BJ (cell line): ENCODE results near the gene THEMIS2. TPM values are rescaled to one million over a fixed set of nuclear protein-coding genes. Genes with fewer than 3 reads are reported as not detected.

Experiments
- CTCF ChIA-PET: fragments of 350-600 bp; formaldehyde crosslinking; extraction: SDS; loops from one replicate; lab custom pipeline; 2021; ENCODE audit warnings: antibody characterized with exemption, inconsistent platforms; lab: Yijun Ruan, JAX
- POLR2A ChIA-PET: fragments of 300-600 bp; sonication (Branson Sonifier 250); formaldehyde crosslinking; extraction: SDS; loops from one replicate; lab custom pipeline; 2021; ENCODE audit warnings: antibody characterized with exemption; lab: Charles Lee
- DNase-seq: peaks from one replicate; pipeline ENCODE4 v3.0.0-alpha.2; 2011; ENCODE audit warnings: low read depth
- H3K27me3 ChIP-seq: 2 replicates; pipeline ENCODE4 v1.6.0; 2011; ENCODE audit warnings: low read length; ENCODE audit not compliant: control insufficient read depth, insufficient read depth
- H3K36me3 ChIP-seq: 2 replicates; pipeline ENCODE4 v1.5.1; 2011; ENCODE audit warnings: low read length; ENCODE audit not compliant: control insufficient read depth, insufficient read depth
- H3K4me3 ChIP-seq: 2 replicates; pipeline ENCODE4 v1.5.1; 2011; ENCODE audit warnings: low read depth, mild to moderate bottlenecking, control low read depth, low read length
- polyA plus RNA-seq: library from polyadenylated mRNA; depleted of rRNA; stranded (reverse); fragments of >200 nt; gene quantifications from 2 replicates; pipeline ENCODE4 v1.2.3, GENCODE V29; 2011
- TF ChIP-seq, protein P1 (sequence below): IDR thresholded peaks from 2 replicates; pipeline ENCODE4 v1.5.1; 2011; ENCODE audit warnings: low read depth, mild to moderate bottlenecking, control low read depth, inconsistent platforms, low read length, moderate library complexity; ENCODE audit not compliant: insufficient read depth

THEMIS2 gene
- polyA plus RNA-seq, 1 experiment: 2.0 TPM

DNA sequence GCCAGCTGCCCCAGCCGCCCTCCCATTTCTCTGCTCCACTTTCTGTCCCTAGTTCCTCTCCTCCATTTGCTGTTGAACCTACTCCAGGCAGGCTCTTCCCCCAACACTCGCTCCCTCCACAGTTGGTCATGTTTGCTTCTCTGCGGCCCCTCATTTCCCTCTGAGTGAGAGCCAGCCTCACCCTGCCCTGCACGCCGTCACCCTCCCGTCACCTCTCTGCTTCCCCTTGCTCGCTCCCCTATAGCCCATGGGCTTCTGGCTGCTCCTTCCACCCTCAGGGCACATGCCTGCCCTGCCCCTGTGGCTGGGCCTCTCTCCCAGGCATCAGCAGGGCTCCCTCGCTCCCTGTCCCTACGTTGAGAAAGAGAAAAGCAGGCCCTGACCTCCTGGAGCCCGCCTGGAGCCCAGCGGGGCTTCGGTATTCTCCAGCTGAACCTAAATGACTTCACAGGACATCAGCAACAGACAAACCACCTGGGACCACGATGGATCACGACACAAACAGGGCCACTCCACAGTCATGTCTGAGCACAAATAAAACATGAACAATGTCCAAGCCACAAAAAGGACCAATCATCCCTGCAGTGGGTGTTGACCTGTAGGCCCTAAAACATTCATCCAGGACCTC lies 13.3 kb upstream of the THEMIS2 start:
- DNase-seq: no peak
- TF ChIP-seq, protein P1, sequence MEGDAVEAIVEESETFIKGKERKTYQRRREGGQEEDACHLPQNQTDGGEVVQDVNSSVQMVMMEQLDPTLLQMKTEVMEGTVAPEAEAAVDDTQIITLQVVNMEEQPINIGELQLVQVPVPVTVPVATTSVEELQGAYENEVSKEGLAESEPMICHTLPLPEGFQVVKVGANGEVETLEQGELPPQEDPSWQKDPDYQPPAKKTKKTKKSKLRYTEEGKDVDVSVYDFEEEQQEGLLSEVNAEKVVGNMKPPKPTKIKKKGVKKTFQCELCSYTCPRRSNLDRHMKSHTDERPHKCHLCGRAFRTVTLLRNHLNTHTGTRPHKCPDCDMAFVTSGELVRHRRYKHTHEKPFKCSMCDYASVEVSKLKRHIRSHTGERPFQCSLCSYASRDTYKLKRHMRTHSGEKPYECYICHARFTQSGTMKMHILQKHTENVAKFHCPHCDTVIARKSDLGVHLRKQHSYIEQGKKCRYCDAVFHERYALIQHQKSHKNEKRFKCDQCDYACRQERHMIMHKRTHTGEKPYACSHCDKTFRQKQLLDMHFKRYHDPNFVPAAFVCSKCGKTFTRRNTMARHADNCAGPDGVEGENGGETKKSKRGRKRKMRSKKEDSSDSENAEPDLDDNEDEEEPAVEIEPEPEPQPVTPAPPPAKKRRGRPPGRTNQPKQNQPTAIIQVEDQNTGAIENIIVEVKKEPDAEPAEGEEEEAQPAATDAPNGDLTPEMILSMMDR: no peak

DNA sequence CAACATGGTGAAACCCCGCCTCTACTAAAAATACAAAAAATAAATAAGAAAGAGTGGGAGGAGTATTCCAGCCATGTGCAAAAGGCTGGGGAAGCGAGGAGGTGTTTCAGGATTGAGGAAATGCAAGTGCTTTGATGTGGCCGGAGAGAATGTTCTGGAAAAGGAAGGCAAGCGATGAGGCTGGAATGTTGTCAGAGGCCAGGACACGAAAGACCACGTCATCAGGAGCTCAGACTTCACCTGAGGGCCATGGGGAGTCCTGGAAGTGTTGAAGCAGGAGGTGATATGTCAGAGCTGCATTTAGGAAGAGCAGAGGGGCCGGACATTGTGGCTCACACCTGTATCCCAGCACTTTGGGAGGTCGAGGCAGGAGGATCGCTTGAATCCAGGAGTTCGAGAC lies 10.9 kb upstream of the THEMIS2 start:
- ChIA-PET POLR2A (no interaction called here), CTCF (interaction anchor here (0.6 to 6.2 kb wide), 4 partner anchors 22 to 348 kb away, joined by 3 to 81 read pairs (median 6); no protein-coding TSS in a partner anchor)
- Histone ChIP-seq H3K36me3 (no peaks in the 10 kb centered on the region), H3K4me3 (no peak overlapping the region), H3K27me3 (no peaks in the 10 kb centered on the region)
- TF ChIP-seq, protein P1: no peak
- no peak for DNase-seq

More for the DNA sequence above, 13.3 kb upstream of the THEMIS2 start:
- no peaks in the 10 kb centered on the region for H3K27me3 ChIP-seq
- POLR2A ChIA-PET: no interaction called here
- CTCF ChIA-PET: interaction anchor here (1.0 to 6.2 kb wide), 7 partner anchors 12 to 233 kb away, joined by 3 to 81 read pairs (median 4); no protein-coding TSS in a partner anchor
- no peaks in the 10 kb centered on the region for H3K36me3 ChIP-seq
- H3K4me3 ChIP-seq: no peak overlapping the region

DNA sequence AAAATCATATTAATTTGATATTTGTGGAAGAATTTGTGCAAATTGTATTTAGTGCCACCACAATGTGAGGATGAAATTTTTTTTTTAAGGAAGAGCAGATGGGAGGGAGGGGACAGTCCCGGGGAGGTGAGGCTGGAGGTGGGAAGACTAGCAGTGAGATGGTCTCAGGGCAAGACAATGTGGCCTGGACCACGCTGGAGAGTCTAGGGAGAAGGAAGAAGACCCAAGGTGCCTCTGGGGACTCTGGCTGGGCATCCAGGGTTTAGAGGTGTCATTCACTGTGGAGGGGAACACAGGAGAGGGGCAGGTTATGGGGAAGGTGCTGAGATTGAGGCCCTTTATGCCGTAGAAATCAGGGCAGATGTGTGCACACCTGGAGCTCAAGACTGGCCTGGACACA lies 10.3 kb upstream of the THEMIS2 start:
- DNase-seq: no peak
- POLR2A ChIA-PET: no interaction called here
- CTCF ChIA-PET: interaction anchor here (6.2 kb wide), 1 partner anchor 117 kb away, joined by 81 read pairs; no protein-coding TSS in a partner anchor

DNA sequence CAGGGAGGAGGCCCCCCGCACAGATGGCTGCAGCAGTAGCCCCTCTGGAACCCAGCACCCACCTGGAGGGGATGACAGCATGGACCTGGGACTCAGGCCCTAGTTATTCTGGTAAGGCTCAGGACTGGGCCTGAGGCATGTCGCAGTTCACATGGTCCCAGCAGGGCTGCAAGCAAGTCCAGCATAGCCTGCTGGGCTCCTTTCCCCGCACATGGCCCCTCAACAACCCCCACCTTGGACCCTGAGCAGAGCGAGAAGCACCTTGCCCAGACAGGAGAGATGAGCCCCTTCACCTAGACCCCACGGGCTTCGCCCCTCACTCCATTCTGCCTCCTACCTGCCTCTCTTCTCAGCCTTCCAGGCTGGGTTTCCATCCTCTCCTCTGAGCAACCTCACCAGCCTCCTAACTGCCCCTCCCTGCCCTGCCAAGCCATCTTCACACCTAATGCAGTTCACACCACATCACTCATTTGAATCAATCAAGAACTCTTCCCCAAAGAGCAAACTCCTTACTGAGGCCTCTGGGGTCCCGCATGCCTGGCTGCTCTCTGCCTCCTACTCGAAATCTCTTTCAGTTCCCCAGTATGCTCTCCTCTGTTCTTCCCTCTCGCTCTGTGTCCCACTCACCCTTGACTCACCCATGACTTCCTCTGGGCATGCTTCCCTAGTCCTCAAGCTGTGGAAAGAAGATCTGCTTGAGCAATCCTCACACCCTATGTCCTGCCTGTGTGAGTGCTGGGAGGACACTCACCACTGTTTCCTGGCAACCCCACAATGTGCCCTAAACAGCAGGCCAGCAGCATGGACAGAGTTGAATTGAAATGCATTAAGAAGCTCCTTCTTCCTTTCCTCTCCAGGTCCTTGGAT lies 9.4 kb upstream of the THEMIS2 start:
- TF ChIP-seq, protein P1: no peak
- ChIA-PET CTCF (interaction anchor here (1.0 to 1.2 kb wide), 2 partner anchors 109 to 225 kb away, joined by 3 read pairs; no protein-coding TSS in a partner anchor), POLR2A (no interaction called here)
- peak; percentile 97 for DNase-seq
- Histone ChIP-seq H3K27me3 (no peaks in the 10 kb centered on the region), H3K36me3 (no peaks in the 10 kb centered on the region), H3K4me3 (no peak overlapping the region)

More for the DNA sequence above, 10.3 kb upstream of the THEMIS2 start:
- H3K27me3 ChIP-seq: no peaks in the 10 kb centered on the region
- TF ChIP-seq, protein P1: no peak
- no peak overlapping the region for H3K4me3 ChIP-seq
- no peaks in the 10 kb centered on the region for H3K36me3 ChIP-seq

DNA sequence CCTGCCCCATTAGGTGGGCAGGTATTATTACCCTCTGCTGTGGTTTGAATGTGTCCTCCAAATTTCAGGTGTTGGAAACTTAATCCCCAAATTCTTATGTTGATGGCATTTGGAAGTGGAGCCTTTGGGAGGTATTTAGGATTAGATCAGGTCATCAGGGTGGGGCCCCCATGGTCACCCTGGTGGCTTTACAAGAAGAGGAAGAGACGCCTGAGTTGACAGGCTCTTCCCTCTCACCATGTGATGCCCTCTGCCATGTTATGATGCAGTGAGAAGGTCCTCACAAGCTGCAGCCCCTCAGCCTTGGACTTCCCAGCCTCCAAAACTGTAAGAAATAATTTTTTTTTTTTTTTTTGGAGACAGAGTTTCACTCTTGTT lies 8.8 kb upstream of the THEMIS2 start:
- no peak overlapping the region for H3K4me3 ChIP-seq
- no peaks in the 10 kb centered on the region for H3K27me3 ChIP-seq
- CTCF ChIA-PET: interaction anchor here (1.0 to 1.2 kb wide), 2 partner anchors 108 to 224 kb away, joined by 3 read pairs; no protein-coding TSS in a partner anchor
- no peak for DNase-seq
- POLR2A ChIA-PET: interaction anchor here (0.7 kb wide), 1 partner anchor 105 kb away, joined by 10 read pairs; no protein-coding TSS in a partner anchor
- TF ChIP-seq, protein P1: no peak
- H3K36me3 ChIP-seq: no peaks in the 10 kb centered on the region
